Mucosa of descending colon (tissue), 3 donors: Measurements from ENCODE around the gene TMEM117. TPM values are rescaled to one million over a fixed set of nuclear protein-coding genes. Genes with fewer than 3 reads are reported as not detected.
"Not testable (repeated sequence)": the region's sequence is repeated elsewhere in the genome, so short reads cannot be mapped to it uniquely, and the experiment has no call there.

Experiments used
- ATAC-seq: fragments of 200-7000 bp; cut with Tn5 transposase; one replicate; pipeline ENCODE4 v1.9.1; 2020; ENCODE audit warnings: mild to moderate bottlenecking, moderate library complexity
- DNase-seq, 3 donors: peaks; one replicate each; pipeline ENCODE4 v3.0.0-alpha.2; 2020
- H3K36me3 ChIP-seq: fragments of 200-600 bp; one replicate; pipeline ENCODE4 v1.8.0; 2021; ENCODE audit warnings: low read depth, mild to moderate bottlenecking
- H3K4me1 ChIP-seq: fragments of 200-600 bp; one replicate; pipeline ENCODE4 v1.8.0; 2021; ENCODE audit warnings: low read depth, mild to moderate bottlenecking
- H3K4me3 ChIP-seq: fragments of 200-600 bp; one replicate; pipeline ENCODE4 v1.8.0; 2021; ENCODE audit warnings: mild to moderate bottlenecking
- H3K9me3 ChIP-seq: fragments of 200-600 bp; one replicate; pipeline ENCODE4 v1.8.0; 2021; ENCODE audit warnings: mild to moderate bottlenecking
- CTCF ChIP-seq: fragments of 200-600 bp; IDR thresholded peaks from one replicate; pipeline ENCODE4 v1.8.0; 2022; ENCODE audit warnings: antibody characterized with exemption, mild to moderate bottlenecking
- intact Hi-C, 2 donors: fragments of 100-400 bp; cut with DNase I in 1 of 2; cut with micrococcal nuclease in 1 of 2; formaldehyde crosslinking; loops; one replicate each; pipeline versions ENCODE4 v1.11.0 to v1.11.1; 2022; cut with DNase I, micrococcal nuclease
- total RNA-seq, 3 donors: library from RNA; stranded (reverse); fragmentation: NEBNext Ultra II Directional in 2 of 3; extraction: Animal tissue kit (Norgen Biotek cat#: 25700) in 2 of 3; gene quantifications; one replicate each; pipeline versions ENCODE4 v1.2.1 to v1.2.4, GENCODE V29; 2021 to 2023
- donor health status: DM: no; HTN: no; CAD: no; lungs with moderate emphysema.
- donor health status: DM: no; HTN: no; CAD: no.
- donor health status: DM: no; HTN: yes; CAD: no.

Gene TMEM117
- total RNA-seq, 3 donors from 2014 or later = 10.1 to 15.2 (median 12.3) TPM

- no peaks in the 10 kb centered on the region for H3K4me1 ChIP-seq
- H3K36me3 ChIP-seq = no peaks in the 10 kb centered on the region
- DNase-seq = no peak
- no peaks in the 10 kb centered on the region for H3K9me3 ChIP-seq
- TF ChIP-seq CTCF = no peak
- no peak overlapping the region for H3K4me3 ChIP-seq
- intact Hi-C loops = no loop called here
- ATAC-seq = no peak
Observed at GRCh38 chr12:44372259-44372658, 536.4 kb downstream of the TMEM117 start.

GRCh38 chr12:44375694-44376093, 539.8 kb downstream of the TMEM117 start:
- Histone ChIP-seq H3K36me3 (no peaks in the 10 kb centered on the region), H3K4me1 (no peaks in the 10 kb centered on the region), H3K9me3 (no peaks in the 10 kb centered on the region), H3K4me3 (no peak overlapping the region)
- DNase-seq (no peak), ATAC-seq (no peak)
- intact Hi-C loops = no loop called here
- TF ChIP-seq CTCF = no peak

- TF ChIP-seq CTCF = no peak
- no peak for ATAC-seq
Observed at GRCh38 chr12:44377443-44378187, 541.7 kb downstream of the TMEM117 start.

GRCh38 chr12:44379113-44379512, 543.2 kb downstream of the TMEM117 start:
- H3K9me3 ChIP-seq, H3K4me3 ChIP-seq, H3K36me3 ChIP-seq, DNase-seq, intact Hi-C loops, ATAC-seq, H3K4me1 ChIP-seq: not testable (repeated sequence)

More at GRCh38 chr12:44377443-44378187, 541.7 kb downstream of the TMEM117 start:
- Histone ChIP-seq H3K9me3 (no peaks in the 10 kb centered on the region), H3K4me3 (no peak overlapping the region), H3K4me1 (no peaks in the 10 kb centered on the region), H3K36me3 (no peaks in the 10 kb centered on the region)
- intact Hi-C loops = no loop called here
- DNase-seq = no peak

GRCh38 chr12:44379831-44380230, 544.0 kb downstream of the TMEM117 start:
- TF ChIP-seq CTCF = no peak
- H3K9me3 ChIP-seq = no peaks in the 10 kb centered on the region
- ATAC-seq (no peak), DNase-seq (no peak)
- no peaks in the 10 kb centered on the region for H3K4me1 ChIP-seq
- intact Hi-C loops = no loop called here
- H3K4me3 ChIP-seq = no peak overlapping the region
- H3K36me3 ChIP-seq = no peaks in the 10 kb centered on the region

GRCh38 chr12:44380861-44381260, 545.0 kb downstream of the TMEM117 start:
- no peak overlapping the region for H3K4me3 ChIP-seq
- DNase-seq (no peak), ATAC-seq (no peak)
- intact Hi-C loops = no loop called here
- TF ChIP-seq CTCF = no peak
- H3K9me3 ChIP-seq = no peaks in the 10 kb centered on the region
- no peaks in the 10 kb centered on the region for H3K36me3 ChIP-seq
- H3K4me1 ChIP-seq = no peaks in the 10 kb centered on the region
